K562 (cell line): ENCODE results near the gene C21orf58. TPM values are rescaled to one million over a fixed set of nuclear protein-coding genes. Genes with fewer than 3 reads are reported as not detected.

Source experiments
- ATAC-seq: fragments of 200-7000 bp; cut with Tn5 transposase; 3 replicates; pipeline ENCODE4 v1.9.1; 2020; ENCODE audit warnings: moderate library complexity
- BruUV-seq: library from RNA; stranded (reverse); fragments of 400-500 nt; replicated peaks from 2 replicates; lab custom pipeline; 2021; lab: Mats Ljungman, UMichigan
- CTCF ChIA-PET: fragments of 300-600 bp; formaldehyde crosslinking; extraction: SDS; loops from one replicate; lab custom pipeline; 2021; ENCODE audit warnings: low intra/inter-chr PET ratio; lab: Yijun Ruan, JAX
- POLR2A ChIA-PET: fragments of 300-600, 350-650 bp; sonication (Branson Sonifier 250); formaldehyde crosslinking; extraction: SDS; loops from one replicate; lab custom pipeline; 2021; ENCODE audit warnings: antibody characterized with exemption, inconsistent platforms; lab: Yijun Ruan, JAX
- DNase-seq, 4 experiments: peaks; one replicate each; pipeline versions ENCODE4 v3.0.0 to v3.0.0-alpha.2; 2011 to 2018; ENCODE audit warnings: low spot score in 3 of 4, mixed read lengths in 3 of 4; ENCODE audit errors: extremely low read depth in 1 of 4
- FAIRE-seq: peaks from 2 replicates; lab custom pipeline; 2011; peaks lifted over from hg19 to GRCh38; lab: Jason Lieb, UNC
- H2AFZ ChIP-seq: 2 replicates; pipeline ENCODE4 v1.6.0; 2011; ENCODE audit warnings: low read depth, low read length, control low read depth, inconsistent platforms
- H3K27ac ChIP-seq: fragments of 200-600 bp; 3 replicates; pipeline ENCODE4 v1.8.0; 2011; ENCODE audit warnings: low read depth, mild to moderate bottlenecking, control low read depth, inconsistent platforms, low read length, moderate library complexity, mixed read lengths; ENCODE audit errors: extremely low read depth
- H3K27me3 ChIP-seq, 2 experiments: fragments of 300-600 bp in 1 of 2; 2 replicates in 1 of 2; 3 replicates in 1 of 2; pipeline versions ENCODE4 v1.6.0 to v1.8.0; 2011; ENCODE audit warnings: inconsistent platforms in 2 of 2, low read length in 2 of 2, mild to moderate bottlenecking in 1 of 2, mixed read lengths in 1 of 2, moderate library complexity in 1 of 2; ENCODE audit not compliant: control insufficient read depth in 2 of 2, insufficient read depth in 2 of 2
- H3K36me3 ChIP-seq: fragments of 300-600 bp; 3 replicates; pipeline ENCODE4 v1.8.0; 2011; ENCODE audit warnings: mild to moderate bottlenecking, low read length, inconsistent platforms; ENCODE audit not compliant: control insufficient read depth, insufficient read depth
- H3K4me1 ChIP-seq, 2 experiments: fragments of 200-600 bp in 1 of 2; replicated peaks in 1 of 2; 2 replicates in 1 of 2; 3 replicates in 1 of 2; pipeline versions ENCODE4 v1.5.1 to v1.8.0; 2011; ENCODE audit warnings: inconsistent platforms in 2 of 2, low read length in 2 of 2, mild to moderate bottlenecking in 1 of 2, mixed read lengths in 1 of 2, moderate library complexity in 1 of 2; ENCODE audit not compliant: control insufficient read depth in 2 of 2, insufficient read depth in 2 of 2
- H3K4me2 ChIP-seq: 2 replicates; pipeline ENCODE4 v1.6.1; 2011; ENCODE audit warnings: low read length, control low read depth, inconsistent platforms, mixed read lengths; ENCODE audit not compliant: insufficient read depth
- H3K4me3 ChIP-seq: fragments of 200-600 bp; sonication (generic), shearing (Covaris generic); 2 replicates; pipeline ENCODE4 v1.5.1; 2016; ENCODE audit warnings: control low read depth, inconsistent platforms
- H3K79me2 ChIP-seq: fragments of 200-600 bp; 3 replicates; pipeline ENCODE4 v1.8.0; 2011; ENCODE audit warnings: low read length, inconsistent platforms; ENCODE audit not compliant: control insufficient read depth, insufficient read depth
- H3K9ac ChIP-seq, 2 experiments: 2 replicates each; pipeline versions ENCODE4 v1.6.0 to v1.6.1; 2011; ENCODE audit warnings: low read depth in 2 of 2, low read length in 2 of 2, control low read depth in 1 of 2, inconsistent platforms in 1 of 2, mild to moderate bottlenecking in 1 of 2, mixed read lengths in 1 of 2; ENCODE audit not compliant: insufficient read depth in 1 of 2
- H3K9me1 ChIP-seq: one replicate; pipeline ENCODE4 v1.6.0; 2011; ENCODE audit warnings: inconsistent platforms, mild to moderate bottlenecking, low read length, moderate library complexity; ENCODE audit not compliant: control insufficient read depth, insufficient read depth
- H3K9me3 ChIP-seq: replicated peaks from 2 replicates; pipeline ENCODE4 v1.5.1; 2011; ENCODE audit warnings: low read depth, low read length, inconsistent platforms; ENCODE audit not compliant: control insufficient read depth, insufficient read depth
- H4K20me1 ChIP-seq: replicated peaks from 2 replicates; pipeline ENCODE4 v1.6.1; 2011; ENCODE audit warnings: low read length, inconsistent platforms, mixed read lengths; ENCODE audit not compliant: control insufficient read depth, insufficient read depth
- ARID1B ChIP-seq: fragments of 450-650 bp; IDR thresholded peaks from 2 replicates; pipeline ENCODE4 v1.6.1; 2016; ENCODE audit warnings: antibody characterized with exemption, mild to moderate bottlenecking, inconsistent platforms
- BDP1 ChIP-seq: IDR thresholded peaks from 3 replicates; pipeline ENCODE4 v1.6.1; 2011; ENCODE audit not compliant: insufficient read length, insufficient read depth
- NCOR1 ChIP-seq: fragments of 450-650 bp; IDR thresholded peaks from 2 replicates; pipeline ENCODE4 v1.6.1; 2016; ENCODE audit warnings: mild to moderate bottlenecking, moderate library complexity
- PHB2 ChIP-seq: fragments of 450-650 bp; IDR thresholded peaks from 2 replicates; pipeline ENCODE4 v1.6.1; 2017; ENCODE audit warnings: low read depth
- PHF20 ChIP-seq: fragments of 450-650 bp; IDR thresholded peaks from 2 replicates; pipeline ENCODE4 v1.6.1; 2018; ENCODE audit not compliant: partially characterized antibody
- POLR2A ChIP-seq: fragments of 450-650 bp; conservative IDR thresholded peaks from 2 replicates; pipeline ENCODE4 v1.6.1; 2016
- POLR2G ChIP-seq: fragments of 200-400 bp; formaldehyde crosslinking; IDR thresholded peaks from 2 replicates; pipeline ENCODE4 v1.6.1; 2017; ENCODE audit warnings: low read depth, mild to moderate bottlenecking, antibody characterized with exemption, low read length, moderate library complexity
- SMARCB1 ChIP-seq: IDR thresholded peaks from 2 replicates; pipeline ENCODE4 v1.6.1; 2011; ENCODE audit warnings: improper control_type of control experiment, low read depth; ENCODE audit not compliant: insufficient read length
- SRSF1 ChIP-seq: fragments of 200-400 bp; formaldehyde crosslinking; IDR thresholded peaks from 2 replicates; pipeline ENCODE4 v1.6.1; 2017; ENCODE audit warnings: mild to moderate bottlenecking, low read depth, low read length, moderate library complexity
- ZNF764 ChIP-seq: fragments of 250-450 bp; sonication (Bioruptor Pico); IDR thresholded peaks from 2 replicates; pipeline ENCODE4 v1.4.0; 2020; ENCODE audit warnings: low read depth, mild to moderate bottlenecking, moderate library complexity
- WGBS: fragments of 100-300 bp; shearing (Covaris generic); methylation state at CpG from one replicate; pipeline ENCODE4 v1.1.6; 2016; ENCODE audit warnings: low coverage, mixed read lengths; ENCODE audit not compliant: insufficient coverage; ENCODE audit errors: missing lambda C conversion rate; 5-methylcytosine and 5-hydroxymethylcytosine counted together
- in situ Hi-C: fragments of 300-500 bp; cut with MboI; formaldehyde crosslinking; loops from 4 replicates; pipeline ENCODE4 v1.15.0; 2018; ENCODE audit warnings: inconsistent platforms, mixed read lengths
- intact Hi-C: fragments of 100-400 bp; cut with micrococcal nuclease; formaldehyde crosslinking; loops from 2 replicates; pipeline ENCODE4 v1.14.2; 2022
- polyA plus RNA-seq, 8 experiments: library from polyadenylated mRNA; depleted of rRNA in 4 of 8; stranded (reverse) in 5 of 8; unstranded in 3 of 8; fragments of >200 nt; fragmentation: Nextera tagmentation in 2 of 8; fragmentation: Illumina TruSeq in 1 of 8; extraction: Ambion mirVana in 2 of 8; extraction: Trizol in 1 of 8; gene quantifications; 2 replicates each; pipeline versions ENCODE4 v1.2.1 to v1.2.3, GENCODE V29; 2011 to 2014; ENCODE audit warnings: inconsistent platforms in 1 of 8, missing spikeins in 1 of 8
- total RNA-seq, 7 experiments: library from RNA; depleted of rRNA in 6 of 7; stranded (reverse); fragments of >200 nt in 6 of 7; fragmentation: Illumina TruSeq in 2 of 7; extraction: Trizol in 2 of 7; gene quantifications; 2 replicates each; pipeline versions ENCODE4 v1.2.1 to v1.2.3, GENCODE V29; 2011 to 2021; ENCODE audit warnings: low replicate concordance in 1 of 7
- TF ChIP-seq, protein P1 (sequence below): fragments of 450-650 bp; formaldehyde crosslinking; conservative IDR thresholded peaks from 2 replicates; pipeline ENCODE4 v1.4.0; 2022; ENCODE audit warnings: mild to moderate bottlenecking, missing genetic modification characterization

The C21orf58 gene
- total and polyA plus RNA-seq, 9 of the 15 experiments (the other 6 are each of a cell fraction or from before 2014, with no cell fraction given): 1.2 to 30.5 (median 12.4) TPM

DNA sequence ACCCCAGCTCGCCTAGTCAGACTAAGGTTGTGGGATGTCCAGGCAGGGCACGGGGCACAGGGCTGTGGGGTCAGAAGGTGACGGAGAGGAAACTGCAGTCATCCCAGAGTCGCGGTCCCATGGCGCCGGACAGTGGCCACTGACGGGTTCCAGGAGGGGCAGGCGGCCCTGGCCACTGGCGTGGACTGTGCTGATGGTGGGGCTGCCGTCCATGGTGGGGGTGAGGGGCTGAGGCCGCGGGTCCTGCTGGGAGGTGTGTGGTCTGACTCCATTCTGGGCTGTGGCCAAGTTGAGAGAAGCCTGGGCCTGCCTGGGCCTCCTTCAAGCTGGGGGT, 32.3 kb upstream of the C21orf58 start:
- H3K27me3 ChIP-seq: no peaks in the 10 kb centered on the region
- 96% methylated on average over 12 of the region's 13 CpGs for WGBS
- ChIA-PET POLR2A (no interaction called here), CTCF (no interaction called here)
- H3K79me2 ChIP-seq: no peaks in the 10 kb centered on the region
- H3K27ac ChIP-seq: no peak overlapping the region
- H4K20me1 ChIP-seq: peaks cover 5% of the 10 kb centered on the region; the same call in 1 of the 2 replicates
- no peaks in the 10 kb centered on the region for H3K9me3 ChIP-seq
- peaks cover 10% of the 10 kb centered on the region for H3K9me1 ChIP-seq
- intact Hi-C loops: no loop called here
- H3K4me2 ChIP-seq: no peak overlapping the region
- no peak overlapping the region for H3K4me3 ChIP-seq
- in situ Hi-C loops: no loop called here
- peaks cover 0 to 11% of the 10 kb centered on the region in 2 experiments; a peak in 1 of 5 replicates for H3K4me1 ChIP-seq
- BruUV-seq: no TSS peak
- H3K36me3 ChIP-seq: peaks cover 83% of the 10 kb centered on the region
- DNase-seq: no peak
- no peak for TF ChIP-seq NCOR1
- TF ChIP-seq SRSF1: no peak
- TF ChIP-seq SMARCB1: no peak
- TF ChIP-seq BDP1: no peak
- TF ChIP-seq PHF20: no peak
- ATAC-seq: no peak
- no peak overlapping the region; a peak in 1 of 4 replicates for H3K9ac ChIP-seq
- FAIRE-seq: no peak
- H2AFZ ChIP-seq: no peak overlapping the region

DNA sequence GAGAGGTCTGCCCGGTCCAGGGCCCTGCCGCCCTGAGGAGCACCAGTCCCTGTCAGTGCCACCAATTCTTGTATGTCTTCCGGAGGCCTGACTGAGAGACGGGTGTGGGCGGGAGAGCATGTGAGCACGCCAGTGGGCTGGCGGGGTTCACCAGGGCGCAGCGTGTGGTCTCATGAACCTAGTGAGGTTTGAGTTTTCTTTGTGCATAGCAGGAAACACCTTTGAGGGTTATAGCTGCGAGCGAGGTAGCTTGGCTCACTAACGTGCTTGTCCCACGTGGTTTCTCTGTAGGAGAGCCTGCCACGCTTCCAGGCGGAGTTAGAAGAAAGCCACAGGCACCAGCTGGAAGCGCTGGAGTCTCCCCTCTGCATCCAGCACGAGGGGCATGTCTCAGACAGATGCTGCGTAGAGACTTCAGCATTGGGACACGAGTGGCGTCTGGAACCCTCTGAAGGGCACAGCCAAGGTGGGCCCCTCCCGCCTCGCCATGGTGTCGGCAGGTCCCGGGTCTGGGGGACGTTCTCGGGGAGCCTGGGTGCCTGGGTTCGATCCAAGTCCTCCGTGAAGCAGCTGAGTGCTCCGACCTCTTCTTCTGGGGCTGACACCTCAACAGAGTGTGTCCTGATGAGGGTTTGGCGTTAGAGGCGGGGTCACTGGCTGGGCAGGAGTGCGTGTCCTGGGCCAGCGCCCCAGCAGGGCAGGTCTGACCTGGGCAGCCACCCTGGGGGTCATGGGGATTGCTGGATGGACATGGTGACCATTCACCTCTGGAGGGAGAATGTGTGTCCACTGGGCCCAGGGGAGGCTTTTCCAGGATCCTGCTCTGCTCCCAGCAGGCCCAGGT, 31.7 kb upstream of the C21orf58 start:
- CTCF ChIA-PET: no interaction called here
- Histone ChIP-seq H3K36me3 (peaks cover 84% of the 10 kb centered on the region), H3K4me3 (no peak overlapping the region), H2AFZ (no peak overlapping the region), H3K9ac (no peak overlapping the region; a peak in 1 of 4 replicates), H3K4me1 (peaks cover 0 to 11% of the 10 kb centered on the region in 2 experiments; a peak in 1 of 5 replicates), H3K27ac (no peak overlapping the region), H3K27me3 (no peaks in the 10 kb centered on the region), H3K4me2 (no peak overlapping the region), H3K79me2 (no peaks in the 10 kb centered on the region), H3K9me1 (peaks cover 10% of the 10 kb centered on the region), H3K9me3 (no peaks in the 10 kb centered on the region), H4K20me1 (peaks cover 5% of the 10 kb centered on the region; the same call in 1 of the 2 replicates)
- intact Hi-C loops (no loop called here), in situ Hi-C loops (no loop called here)
- 92% methylated on average over 31 of the region's 33 CpGs for WGBS
- no peak for ATAC-seq
- no peak for FAIRE-seq
- no TSS peak for BruUV-seq
- POLR2A ChIA-PET: interaction anchor here (1.0 kb wide), 1 partner anchor 42 kb away, joined by 3 read pairs; no protein-coding TSS in a partner anchor
- no peak for DNase-seq
- TF ChIP-seq ZNF764 (CRISPR knock-in tag) (no peak), ARID1B (no peak), POLR2G (peak; percentile 41; the same call in 1 of the 2 replicates), POLR2A (no peak), PHB2 (no peak)
- TF ChIP-seq, protein P1, sequence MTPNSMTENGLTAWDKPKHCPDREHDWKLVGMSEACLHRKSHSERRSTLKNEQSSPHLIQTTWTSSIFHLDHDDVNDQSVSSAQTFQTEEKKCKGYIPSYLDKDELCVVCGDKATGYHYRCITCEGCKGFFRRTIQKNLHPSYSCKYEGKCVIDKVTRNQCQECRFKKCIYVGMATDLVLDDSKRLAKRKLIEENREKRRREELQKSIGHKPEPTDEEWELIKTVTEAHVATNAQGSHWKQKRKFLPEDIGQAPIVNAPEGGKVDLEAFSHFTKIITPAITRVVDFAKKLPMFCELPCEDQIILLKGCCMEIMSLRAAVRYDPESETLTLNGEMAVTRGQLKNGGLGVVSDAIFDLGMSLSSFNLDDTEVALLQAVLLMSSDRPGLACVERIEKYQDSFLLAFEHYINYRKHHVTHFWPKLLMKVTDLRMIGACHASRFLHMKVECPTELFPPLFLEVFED: no peak
